GM21723 (cell line): ENCODE results near the gene DXO.

Experiments
- ATAC-seq: cut with Tn5 transposase; IDR thresholded peaks from one replicate; pipeline ENCODE4 v1.9.1; 2021; ENCODE audit warnings: mild to moderate bottlenecking, moderate library complexity; ENCODE audit not compliant: unreplicated experiment

Gene DXO

GRCh38 chr6:31958741-31959739 is 12.9 kb downstream of the DXO start, which contains the start of the genes NELFE and SKIC2:
TSS of gene NELFE (minus strand) at chr6:31958971. CDS start at chr6:31958446, 525 bp downstream.
TSS of gene SKIC2 (plus strand) at chr6:31959175. CDS start at chr6:31959193, 18 bp downstream.
- peak; percentile 95 for ATAC-seq

- no peak for ATAC-seq
Observed at GRCh38 chr6:31958412-31958740, 13.6 kb downstream of the DXO start.

- no peak for ATAC-seq
Observed at GRCh38 chr6:31956796-31957195, 15.1 kb downstream of the DXO start.

GRCh38 chr6:31954511-31954910 is 17.4 kb downstream of the DXO start:
- no peak for ATAC-seq

GRCh38 chr6:31952890-31953289 is 19.0 kb downstream of the DXO start:
- no peak for ATAC-seq

- no peak for ATAC-seq
Observed at GRCh38 chr6:31952140-31952805, 19.7 kb downstream of the DXO start.

- ATAC-seq: no peak
Observed at GRCh38 chr6:31949926-31950548, 21.9 kb downstream of the DXO start.

- ATAC-seq: no peak
Observed at GRCh38 chr6:31948753-31949413, 23.1 kb downstream of the DXO start.

GRCh38 chr6:31948306-31948705 is 23.6 kb downstream of the DXO start:
- no peak for ATAC-seq

GRCh38 chr6:31947864-31948263 is 24.1 kb downstream of the DXO start:
- no peak for ATAC-seq

GRCh38 chr6:31947070-31947675 is 24.8 kb downstream of the DXO start:
- ATAC-seq: no peak

GRCh38 chr6:31946370-31946885 is 25.5 kb downstream of the DXO start:
- ATAC-seq: no peak

- ATAC-seq: no peak
Observed at GRCh38 chr6:31945507-31946369, 26.2 kb downstream of the DXO start, which contains the start of gene CFB. TSS of gene CFB (plus strand) at chr6:31946095. CDS start at chr6:31946222, 127 bp downstream.

- ATAC-seq: no peak
Observed at GRCh38 chr6:31945154-31945506, 26.8 kb downstream of the DXO start.

GRCh38 chr6:31943742-31944141 is 28.2 kb downstream of the DXO start:
- no peak for ATAC-seq

GRCh38 chr6:31940256-31940664 is 31.7 kb downstream of the DXO start:
- no peak for ATAC-seq

- no peak for ATAC-seq
Observed at GRCh38 chr6:31935823-31936222, 36.1 kb downstream of the DXO start.

- ATAC-seq: no peak
Observed at GRCh38 chr6:31935021-31935420, 36.9 kb downstream of the DXO start.

GRCh38 chr6:31933537-31933936 is 38.4 kb downstream of the DXO start:
- no peak for ATAC-seq
